ENCODE results near the gene COL18A1.

DNA sequence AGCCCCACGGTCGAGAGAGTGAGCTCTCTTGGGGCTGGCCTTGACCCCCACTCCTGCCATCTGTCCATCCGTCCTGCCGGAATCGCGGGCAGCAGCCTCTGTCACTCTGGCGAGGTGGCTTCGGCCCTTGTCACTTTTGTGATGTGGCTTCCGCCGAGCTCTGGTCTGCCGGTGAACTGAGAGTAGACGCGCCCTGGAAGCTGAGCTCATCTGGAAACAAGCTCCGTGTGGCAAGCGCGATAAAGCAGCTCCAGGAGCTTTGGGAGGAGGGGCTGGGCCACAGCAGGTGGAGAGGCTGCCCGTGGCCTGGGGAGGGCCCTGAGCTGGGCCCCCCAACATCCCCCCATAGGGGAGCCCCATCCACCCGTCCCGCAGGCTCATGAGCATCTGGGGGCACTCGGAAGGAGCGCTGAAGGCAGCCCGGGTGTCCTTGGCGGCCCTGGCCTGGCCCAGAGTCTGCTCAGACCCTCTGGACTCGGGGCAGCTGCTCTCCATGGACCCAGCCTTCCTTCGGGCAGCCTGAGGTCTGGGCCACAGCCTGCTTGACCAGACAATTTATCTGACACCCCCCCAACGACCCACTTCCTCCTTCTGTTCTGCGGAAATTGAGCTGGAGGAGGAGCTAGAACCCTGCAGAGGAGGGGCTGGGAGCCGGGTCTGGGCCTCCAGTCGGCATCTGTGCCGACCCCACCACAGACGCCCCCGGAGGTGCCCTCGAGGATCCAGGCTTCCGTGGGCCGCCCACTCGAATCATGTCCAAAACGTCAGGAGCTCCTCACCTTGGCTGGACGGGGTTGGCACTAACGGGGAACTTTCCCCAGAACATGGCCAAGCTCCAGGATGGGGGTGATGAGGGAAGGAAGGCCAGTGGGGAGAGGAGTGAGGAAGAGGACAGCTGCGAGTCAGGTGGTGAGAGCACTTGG lies 78.2 kb downstream of the COL18A1 start:
- TF ChIP-seq CTCF (conservative IDR thresholded peaks at IDR 0.05; ENCODE audit: low read length) (no peak), EZH2phosphoT487 (IDR thresholded peaks at IDR 0.05; ENCODE audit: borderline replicate concordance) (no peak)

Measured in Loucy (cell line).